SJCRH30 (cell line): ENCODE measurements around the gene ST6GAL1. TPM values are rescaled to one million over a fixed set of nuclear protein-coding genes. Genes with fewer than 3 reads are reported as not detected.

ENCODE experiments used
- DNase-seq, 2 experiments: peaks; one replicate each; pipeline ENCODE4 v3.0.0-alpha.2; 2015 to 2020
- H3K27ac ChIP-seq: fragments of 250-450 bp; sonication (Bioruptor Pico); 2 replicates; pipeline ENCODE4 v1.5.1; 2020; ENCODE audit warnings: mild to moderate bottlenecking, moderate library complexity
- H3K27me3 ChIP-seq: fragments of 250-450 bp; sonication (Bioruptor Pico); 2 replicates; pipeline ENCODE4 v1.5.1; 2020; ENCODE audit warnings: mild to moderate bottlenecking, moderate library complexity
- H3K36me3 ChIP-seq: fragments of 250-450 bp; sonication (Bioruptor Pico); 2 replicates; pipeline ENCODE4 v1.5.1; 2020; ENCODE audit warnings: mild to moderate bottlenecking, moderate library complexity
- H3K4me1 ChIP-seq: fragments of 250-450 bp; sonication (Bioruptor Pico); 2 replicates; pipeline ENCODE4 v1.5.1; 2020; ENCODE audit warnings: mild to moderate bottlenecking, moderate library complexity
- H3K4me3 ChIP-seq: fragments of 250-450 bp; sonication (Bioruptor Pico); 2 replicates; pipeline ENCODE4 v1.5.1; 2020; ENCODE audit warnings: mild to moderate bottlenecking, moderate library complexity
- H3K9me3 ChIP-seq: fragments of 250-450 bp; sonication (Bioruptor Pico); replicated peaks from 2 replicates; pipeline ENCODE4 v1.5.1; 2020; ENCODE audit warnings: mild to moderate bottlenecking, moderate library complexity
- total RNA-seq: library from RNA; depleted of rRNA; stranded (reverse); fragments of >200 nt; shearing (Covaris generic); gene quantifications from 2 replicates; pipeline ENCODE4 v1.2.3, GENCODE V29; 2014

ST6GAL1 gene
- total RNA-seq, 1 experiment from 2014 or later = 2.3 TPM

DNA sequence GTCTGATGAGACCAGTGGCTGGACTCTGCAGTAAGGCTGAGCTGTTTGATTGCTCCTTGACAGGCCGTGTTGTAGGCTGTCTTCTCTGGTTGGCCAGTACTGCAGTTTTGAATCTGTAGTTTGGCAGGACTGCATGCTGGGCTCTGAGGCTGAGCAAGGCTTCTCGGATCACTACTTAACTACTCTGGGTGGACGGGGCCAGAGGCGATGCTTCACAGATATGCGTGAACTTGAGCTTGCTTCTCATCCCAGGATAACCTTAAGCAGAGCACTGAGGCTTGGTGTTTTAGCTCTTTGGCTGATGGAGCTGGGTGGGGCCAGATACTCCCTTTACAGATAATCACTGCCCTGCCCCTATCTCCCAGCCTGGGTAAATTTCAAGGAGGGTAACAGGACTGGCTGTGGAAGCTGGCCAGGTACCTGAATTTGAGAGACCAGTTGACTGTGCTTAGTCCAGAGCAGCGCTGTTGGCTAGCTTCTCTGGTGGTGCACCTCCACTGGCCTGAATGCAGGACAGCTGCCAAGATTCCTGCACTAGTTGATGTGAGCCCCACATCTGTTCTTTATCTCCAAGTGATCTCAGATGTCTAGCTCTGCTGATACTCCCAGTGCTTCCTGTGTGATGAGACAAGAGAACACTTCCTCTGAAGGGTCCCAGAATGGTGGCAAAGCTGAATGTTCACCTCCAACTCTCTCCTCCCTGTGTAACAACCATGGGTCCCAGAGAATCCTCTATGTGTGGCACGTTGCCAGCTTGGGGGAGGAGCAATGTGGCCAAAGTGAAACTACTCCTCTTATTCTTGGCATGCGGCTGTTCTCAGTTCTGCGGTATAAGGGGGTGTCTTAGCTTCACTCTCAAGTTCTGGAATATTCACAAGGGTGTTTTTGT is 171.1 kb downstream of the ST6GAL1 start:
- DNase-seq = peak; percentile 42 to 65

DNA sequence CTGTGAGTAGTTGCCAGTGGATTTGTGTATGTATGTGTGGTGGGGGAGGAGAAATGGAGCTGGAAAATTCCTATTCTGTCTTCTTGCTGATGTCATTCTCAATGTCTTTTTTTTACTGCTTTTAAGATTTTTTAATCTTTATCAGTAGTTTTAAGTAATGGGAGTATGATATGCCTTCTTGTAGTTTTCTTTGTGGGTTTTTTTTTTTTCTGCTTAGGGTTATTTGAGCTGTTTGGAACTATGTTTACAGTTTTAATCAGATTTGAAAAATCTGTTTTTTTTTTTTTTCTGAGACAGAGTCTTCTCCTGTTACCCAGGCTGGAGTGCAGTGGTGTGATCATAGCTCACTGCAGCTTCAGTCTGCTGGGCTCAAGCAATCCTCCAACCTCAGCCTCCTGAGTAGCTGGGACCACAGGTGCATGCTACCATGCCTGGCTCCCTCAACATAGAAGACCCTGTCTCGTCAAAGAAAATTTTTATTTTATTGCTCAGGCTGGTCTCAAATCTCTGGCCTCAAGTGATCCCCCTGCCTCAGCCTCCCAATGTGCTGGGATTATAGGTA is 171.8 kb downstream of the ST6GAL1 start:
- Histone ChIP-seq H3K36me3 (no peaks in the 10 kb centered on the region), H3K27ac (no peak overlapping the region), H3K27me3 (no peaks in the 10 kb centered on the region), H3K4me3 (no peak overlapping the region), H3K4me1 (no peaks in the 10 kb centered on the region; the same call in 1 of the 2 replicates), H3K9me3 (no peaks in the 10 kb centered on the region)
- DNase-seq = peak in 1 of 2 experiments; percentile 2

More for the DNA sequence above, 171.1 kb downstream of the ST6GAL1 start:
- no peak overlapping the region; the same call in 1 of the 2 replicates for H3K27ac ChIP-seq
- no peaks in the 10 kb centered on the region; the same call in 1 of the 2 replicates for H3K4me1 ChIP-seq
- H3K9me3 ChIP-seq = no peaks in the 10 kb centered on the region
- H3K4me3 ChIP-seq = no peak overlapping the region
- no peaks in the 10 kb centered on the region for H3K36me3 ChIP-seq
- H3K27me3 ChIP-seq = no peaks in the 10 kb centered on the region

DNA sequence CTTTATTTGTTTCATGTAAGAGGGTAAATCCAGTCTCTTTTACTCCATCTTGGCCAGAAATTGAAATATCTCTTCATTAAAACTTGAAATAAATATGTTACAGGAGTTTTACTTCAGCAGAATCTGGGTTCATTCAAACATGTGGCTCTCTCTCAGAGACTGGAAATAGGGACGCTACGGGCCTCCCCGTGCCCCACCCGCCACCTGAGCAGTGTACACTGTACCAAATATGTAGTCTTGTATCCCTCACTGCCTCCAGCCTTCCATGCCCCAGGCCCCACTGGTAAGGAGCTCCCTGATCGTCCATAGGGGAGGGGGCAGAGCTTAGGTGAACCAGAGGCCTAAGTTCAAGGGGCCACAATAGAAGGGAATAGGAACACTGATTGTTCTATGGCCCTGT is 172.9 kb downstream of the ST6GAL1 start:
- Histone ChIP-seq H3K4me1 (no peaks in the 10 kb centered on the region; the same call in 1 of the 2 replicates), H3K27ac (no peak overlapping the region), H3K9me3 (no peaks in the 10 kb centered on the region), H3K4me3 (no peak overlapping the region), H3K27me3 (no peaks in the 10 kb centered on the region), H3K36me3 (no peaks in the 10 kb centered on the region)
- DNase-seq = no peak

DNA sequence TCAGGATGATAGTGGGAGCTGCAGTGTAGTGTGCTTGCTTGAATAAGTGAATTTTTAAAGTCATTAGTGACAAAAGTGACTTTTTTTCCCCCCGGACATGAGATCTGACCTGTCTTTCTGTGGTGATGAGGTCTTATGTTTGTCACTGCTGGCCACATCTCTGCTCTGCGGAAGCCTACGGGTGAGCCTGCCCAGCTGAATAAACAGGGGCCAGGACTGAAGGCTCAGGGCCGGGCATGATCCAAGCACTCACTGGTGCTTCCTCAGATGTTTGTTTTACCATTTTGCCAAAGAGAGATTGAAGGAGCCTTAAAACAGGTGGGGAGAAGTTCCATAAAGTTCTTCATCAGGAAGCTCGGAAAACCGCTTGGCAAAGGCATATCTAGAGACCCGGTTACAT is 174.0 kb downstream of the ST6GAL1 start:
- DNase-seq = no peak
- Histone ChIP-seq H3K36me3 (no peaks in the 10 kb centered on the region), H3K27me3 (no peaks in the 10 kb centered on the region), H3K4me1 (no peaks in the 10 kb centered on the region; the same call in 1 of the 2 replicates), H3K4me3 (no peak overlapping the region), H3K9me3 (no peaks in the 10 kb centered on the region), H3K27ac (no peak overlapping the region)

DNA sequence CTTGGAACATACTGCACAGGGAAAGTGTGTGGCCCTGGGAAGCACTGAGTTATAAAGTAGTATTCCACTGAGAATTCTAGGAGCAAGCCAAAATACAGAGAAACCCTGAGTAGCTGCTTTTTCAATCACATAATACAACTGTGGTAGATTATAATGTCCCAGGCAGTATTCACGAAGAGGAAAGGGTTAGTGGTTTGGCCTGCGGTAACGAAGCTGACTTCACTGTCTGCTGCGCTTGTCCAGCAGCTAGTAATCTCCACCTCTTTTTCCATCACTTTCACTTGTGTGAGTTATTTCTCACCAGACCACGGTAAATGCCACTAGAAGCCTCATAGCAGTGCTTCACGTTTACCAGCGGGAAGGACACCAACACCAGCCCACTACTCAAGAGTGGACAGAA is 174.6 kb downstream of the ST6GAL1 start:
- H3K4me3 ChIP-seq = no peak overlapping the region
- no peaks in the 10 kb centered on the region for H3K36me3 ChIP-seq
- H3K27ac ChIP-seq = no peak overlapping the region
- no peaks in the 10 kb centered on the region for H3K27me3 ChIP-seq
- H3K9me3 ChIP-seq = no peaks in the 10 kb centered on the region
- DNase-seq = no peak
- H3K4me1 ChIP-seq = no peaks in the 10 kb centered on the region; the same call in 1 of the 2 replicates

DNA sequence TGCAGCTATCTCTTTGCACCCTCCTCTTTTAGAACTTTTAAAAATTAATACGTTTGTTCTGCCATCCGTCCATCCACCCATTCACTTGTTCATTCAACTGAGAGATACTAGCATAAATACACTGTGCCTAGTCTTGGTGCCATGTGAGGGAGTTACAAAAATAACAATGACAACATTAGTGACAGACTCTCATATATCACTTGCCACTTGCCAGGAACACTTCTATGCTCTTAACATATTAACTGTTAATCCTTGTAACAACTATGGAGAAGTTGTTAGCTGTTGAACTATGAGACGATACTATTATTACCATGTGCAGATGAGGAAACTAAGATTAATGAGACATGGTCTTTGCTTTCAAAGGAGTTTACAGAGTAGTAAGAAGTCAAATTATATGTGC is 175.4 kb downstream of the ST6GAL1 start:
- no peak overlapping the region for H3K4me3 ChIP-seq
- no peak overlapping the region for H3K27ac ChIP-seq
- no peaks in the 10 kb centered on the region for H3K9me3 ChIP-seq
- no peaks in the 10 kb centered on the region for H3K36me3 ChIP-seq
- H3K27me3 ChIP-seq = no peaks in the 10 kb centered on the region
- H3K4me1 ChIP-seq = no peaks in the 10 kb centered on the region; the same call in 1 of the 2 replicates
- no peak for DNase-seq

DNA sequence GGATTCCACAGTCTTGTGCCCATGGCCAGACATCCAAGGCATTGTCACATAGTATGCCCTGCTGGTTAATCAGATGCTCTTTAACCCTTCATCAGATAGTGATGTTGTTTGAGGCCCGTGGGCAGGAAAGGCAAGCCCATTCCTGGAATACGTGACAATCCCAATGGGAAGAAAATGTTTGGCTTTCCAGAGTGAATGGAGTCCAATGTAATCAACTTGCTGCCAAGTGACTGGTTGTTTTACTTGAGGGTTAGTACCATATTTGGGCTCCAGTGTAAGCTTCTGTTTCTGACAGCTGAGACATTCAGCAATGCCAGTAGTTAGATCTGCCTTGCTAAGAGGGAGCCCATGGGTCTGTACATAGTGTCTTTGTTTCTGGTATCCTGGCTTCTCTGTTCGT is 177.7 kb downstream of the ST6GAL1 start:
- H3K4me1 ChIP-seq = no peaks in the 10 kb centered on the region
- no peaks in the 10 kb centered on the region for H3K36me3 ChIP-seq
- no peaks in the 10 kb centered on the region for H3K27me3 ChIP-seq
- no peak for DNase-seq
- H3K27ac ChIP-seq = no peak overlapping the region
- no peak overlapping the region for H3K4me3 ChIP-seq
- no peaks in the 10 kb centered on the region for H3K9me3 ChIP-seq

DNA sequence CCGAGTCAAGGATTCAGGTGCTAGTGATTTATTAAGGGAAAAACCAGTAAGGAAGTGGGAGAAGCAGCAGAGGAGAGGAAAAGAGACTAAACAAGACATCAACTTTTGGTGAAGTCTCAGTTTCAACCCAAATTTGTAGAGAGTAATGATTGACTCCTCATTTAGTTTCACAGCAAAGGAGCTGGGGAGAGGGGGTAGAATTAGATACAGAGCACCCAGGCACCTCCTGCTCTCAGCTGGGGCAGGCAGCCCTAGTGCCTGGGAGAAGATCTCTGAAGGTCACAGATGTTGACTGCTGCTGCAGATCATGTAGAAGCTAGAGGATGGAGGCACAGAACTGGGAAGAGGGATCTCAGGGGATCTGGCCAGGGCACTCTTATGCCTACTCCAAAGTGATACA is 179.8 kb downstream of the ST6GAL1 start:
- H3K27me3 ChIP-seq = no peaks in the 10 kb centered on the region
- no peak overlapping the region for H3K4me3 ChIP-seq
- H3K36me3 ChIP-seq = no peaks in the 10 kb centered on the region
- no peak for DNase-seq
- no peaks in the 10 kb centered on the region for H3K4me1 ChIP-seq
- H3K27ac ChIP-seq = no peak overlapping the region
- H3K9me3 ChIP-seq = no peaks in the 10 kb centered on the region

DNA sequence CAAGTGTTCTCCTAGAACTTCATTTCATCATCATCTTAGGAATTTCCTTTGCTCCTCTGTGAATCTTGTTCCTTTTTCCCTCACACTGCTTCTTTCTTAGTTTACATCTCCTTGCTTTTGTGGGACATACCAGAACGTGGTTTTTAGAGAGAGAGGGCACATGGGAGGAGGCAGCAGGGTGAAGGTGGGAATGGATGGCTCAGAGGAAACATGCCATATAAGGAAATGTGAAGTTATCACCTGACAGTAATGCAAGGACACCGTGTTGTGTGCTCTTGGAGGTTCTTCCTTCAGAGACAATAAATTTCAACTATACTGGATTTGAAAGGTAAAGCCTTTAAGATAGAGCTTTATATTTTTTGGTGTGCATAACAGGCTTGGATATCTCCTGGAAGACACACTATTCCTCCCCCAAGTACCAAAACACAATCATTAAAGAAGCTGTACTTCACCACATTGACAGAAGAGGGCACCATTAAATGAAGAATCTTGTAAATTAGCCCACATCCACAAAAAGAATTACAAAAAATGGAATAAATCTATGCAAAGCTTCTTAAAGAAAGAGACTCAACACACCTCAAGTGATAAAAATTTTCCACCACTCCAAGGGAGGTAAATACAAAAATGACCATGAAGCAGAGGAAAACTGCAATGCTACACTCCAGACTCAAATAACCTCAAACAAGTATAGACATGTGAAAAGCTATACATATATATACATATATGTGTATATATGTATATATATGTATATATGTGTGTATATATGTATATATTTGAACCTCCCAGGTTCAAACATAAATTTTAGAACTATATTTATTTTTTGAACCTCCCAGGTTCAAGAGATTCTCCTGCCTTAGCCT is 182.8 kb downstream of the ST6GAL1 start:
- H3K27ac ChIP-seq = no peak overlapping the region
- no peaks in the 10 kb centered on the region for H3K27me3 ChIP-seq
- H3K4me3 ChIP-seq = no peak overlapping the region
- DNase-seq = peak in 1 of 2 experiments; percentile 23
- no peaks in the 10 kb centered on the region for H3K36me3 ChIP-seq
- no peaks in the 10 kb centered on the region for H3K9me3 ChIP-seq
- H3K4me1 ChIP-seq = no peaks in the 10 kb centered on the region

DNA sequence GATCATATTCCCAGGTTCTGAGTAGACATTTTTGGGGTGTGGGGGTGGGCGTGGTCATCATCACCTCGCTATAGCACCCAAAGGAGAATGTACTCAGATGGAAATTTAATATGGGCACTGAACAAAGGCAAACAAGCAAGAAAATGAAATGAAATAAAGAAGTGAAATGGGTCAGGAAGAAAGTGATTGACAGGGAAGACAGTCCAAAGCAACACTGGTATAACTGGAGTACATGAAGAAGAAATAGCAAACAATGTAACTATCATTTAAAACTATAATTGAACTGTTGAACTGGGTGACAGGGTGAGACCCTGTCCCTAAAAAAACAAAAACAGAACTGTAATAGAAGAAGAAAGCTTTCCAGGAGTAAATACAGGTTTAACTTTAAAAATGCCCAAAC is 184.2 kb downstream of the ST6GAL1 start:
- H3K4me1 ChIP-seq = no peaks in the 10 kb centered on the region
- H3K27ac ChIP-seq = no peak overlapping the region
- H3K4me3 ChIP-seq = no peak overlapping the region
- H3K36me3 ChIP-seq = no peaks in the 10 kb centered on the region
- H3K27me3 ChIP-seq = no peaks in the 10 kb centered on the region
- DNase-seq = no peak
- no peaks in the 10 kb centered on the region for H3K9me3 ChIP-seq

DNA sequence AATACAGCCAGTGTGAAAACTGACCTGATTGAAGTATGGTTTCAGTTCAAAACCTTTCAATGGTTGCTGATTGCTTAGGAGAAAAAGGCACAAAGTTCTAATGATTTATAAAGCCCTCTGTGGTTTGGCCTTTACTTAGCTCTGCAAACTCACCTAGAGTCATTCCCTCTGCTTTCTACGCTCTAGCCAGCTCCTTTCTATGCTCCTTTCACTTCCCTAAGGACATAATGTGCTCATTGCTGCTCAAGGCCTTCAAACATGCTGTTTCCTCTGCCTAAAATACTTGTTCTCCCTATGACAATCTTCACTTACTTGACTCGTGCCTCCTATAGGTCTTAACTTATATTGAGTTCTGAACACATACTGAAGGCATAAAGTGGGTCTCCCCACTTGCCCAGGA is 190.0 kb downstream of the ST6GAL1 start:
- Histone ChIP-seq H3K4me1 (no peaks in the 10 kb centered on the region), H3K36me3 (no peaks in the 10 kb centered on the region), H3K4me3 (no peak overlapping the region), H3K27me3 (no peaks in the 10 kb centered on the region), H3K27ac (no peak overlapping the region), H3K9me3 (no peaks in the 10 kb centered on the region)
- DNase-seq = no peak

DNA sequence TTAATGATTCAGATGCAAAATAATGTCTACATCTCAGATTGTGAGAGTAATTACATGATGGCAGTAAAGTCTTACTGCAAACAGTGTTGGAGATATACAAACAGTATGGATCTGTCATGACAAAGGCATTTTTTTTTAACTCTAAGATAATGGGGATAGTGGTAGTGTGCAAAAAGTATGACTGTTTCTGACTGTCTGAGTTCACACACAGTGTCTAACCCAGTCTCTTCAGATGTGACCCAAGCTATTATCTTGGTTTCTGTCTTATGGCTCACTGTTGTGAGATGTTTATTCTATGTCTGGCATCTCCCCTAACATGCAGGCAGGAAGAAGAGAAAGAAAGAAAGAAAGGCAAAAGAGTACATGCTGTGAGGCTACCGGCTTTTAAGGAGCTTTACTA is 191.9 kb downstream of the ST6GAL1 start:
- Histone ChIP-seq H3K27me3 (no peaks in the 10 kb centered on the region), H3K4me3 (no peak overlapping the region), H3K4me1 (no peaks in the 10 kb centered on the region), H3K9me3 (no peaks in the 10 kb centered on the region), H3K36me3 (no peaks in the 10 kb centered on the region), H3K27ac (no peak overlapping the region)
- DNase-seq = no peak

DNA sequence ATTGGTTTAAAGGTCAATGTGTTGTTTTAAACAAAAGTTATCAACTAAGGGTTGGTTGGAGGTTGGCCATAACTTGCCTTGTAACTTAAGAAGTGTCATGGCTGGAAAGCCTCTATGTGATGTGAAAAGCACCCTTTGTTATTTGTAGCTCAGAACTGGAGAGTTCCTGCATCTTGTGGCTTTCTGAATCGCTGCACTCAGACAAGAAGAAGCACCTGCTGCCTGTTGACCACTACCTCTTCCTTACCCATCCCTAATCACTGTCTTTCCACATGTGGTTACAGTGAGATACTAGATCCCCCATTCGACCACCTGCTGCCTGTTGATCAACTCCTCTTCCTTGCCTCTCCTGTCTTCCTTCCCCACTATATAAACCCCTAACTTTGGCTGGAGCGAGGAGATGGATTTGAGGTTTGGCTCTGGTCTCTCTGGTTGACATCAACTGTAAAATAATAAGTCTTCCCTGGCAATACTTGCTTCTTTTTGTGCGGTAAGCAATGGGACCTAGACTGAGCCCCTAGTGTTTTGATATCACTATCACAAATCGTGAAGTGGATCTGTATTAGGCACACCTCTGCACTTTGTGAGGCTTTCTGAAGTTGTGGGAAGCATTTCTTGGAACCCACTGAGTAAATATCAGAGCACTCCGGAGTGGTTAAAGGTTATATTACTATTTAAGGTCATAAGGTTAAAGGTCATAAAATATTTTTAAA is 195.1 kb downstream of the ST6GAL1 start:
- Histone ChIP-seq H3K36me3 (no peaks in the 10 kb centered on the region), H3K4me3 (no peak overlapping the region), H3K4me1 (no peaks in the 10 kb centered on the region), H3K27me3 (no peaks in the 10 kb centered on the region), H3K9me3 (no peaks in the 10 kb centered on the region), H3K27ac (peak overlapping the region; percentile 38; the same call in 1 of the 2 replicates)
- peak; percentile 23 to 71 for DNase-seq
